HepG2 (cell line): Measurements from ENCODE around the gene VILL. TPM values are rescaled to one million over a fixed set of nuclear protein-coding genes. Genes with fewer than 3 reads are reported as not detected.
A peak's percentile ranks its signal among the peaks of the same experiment; 100 is the strongest.

Experiments
- ARID4A ChIP-seq: sonication (generic); formaldehyde crosslinking; IDR thresholded peaks from 2 replicates; pipeline ENCODE4 v1.5.0; 2020; ENCODE audit warnings: mild to moderate bottlenecking, missing genetic modification reagents, borderline replicate concordance
- BCLAF1 ChIP-seq: fragments of 450-650 bp; IDR thresholded peaks from 2 replicates; pipeline ENCODE4 v1.6.1; 2017; ENCODE audit warnings: mild to moderate bottlenecking
- GTF3A ChIP-seq: sonication (generic); formaldehyde crosslinking; conservative IDR thresholded peaks from 2 replicates; pipeline ENCODE4 v1.4.0; 2020; ENCODE audit warnings: mild to moderate bottlenecking, missing genetic modification reagents
- HNRNPH1 ChIP-seq: fragments of 200-400 bp; formaldehyde crosslinking; optimal IDR thresholded peaks from 2 replicates; pipeline ENCODE3; 2017; ENCODE audit warnings: mild to moderate bottlenecking, low read depth, low read length
- JUN ChIP-seq: sonication (generic); formaldehyde crosslinking; IDR thresholded peaks from 2 replicates; pipeline ENCODE4 v1.4.0; 2020; ENCODE audit warnings: mild to moderate bottlenecking, missing genetic modification reagents
- KAT2B ChIP-seq: fragments of 150-350 bp; IDR thresholded peaks from 2 replicates; pipeline ENCODE4 v1.6.1; 2014; ENCODE audit warnings: low read depth, low read length, borderline replicate concordance
- RELA ChIP-seq: sonication (generic); formaldehyde crosslinking; IDR thresholded peaks from 2 replicates; pipeline ENCODE4 v1.4.0; 2020; ENCODE audit warnings: missing genetic modification reagents
- RFX3 ChIP-seq: IDR thresholded peaks from 2 replicates; pipeline ENCODE4 v1.6.1; 2016; ENCODE audit warnings: missing biosample characterization, missing genetic modification reagents
- TOPORS ChIP-seq: sonication (generic); formaldehyde crosslinking; IDR thresholded peaks from 2 replicates; pipeline ENCODE4 v1.8.0; 2023; ENCODE audit warnings: mild to moderate bottlenecking, missing genetic modification reagents
- ZBTB33 ChIP-seq: sonication (generic); formaldehyde crosslinking; IDR thresholded peaks from 2 replicates; pipeline ENCODE4 v1.4.0; 2020; ENCODE audit warnings: missing genetic modification reagents
- ZMAT3 ChIP-seq: sonication (generic); formaldehyde crosslinking; conservative IDR thresholded peaks from 2 replicates; pipeline ENCODE4 v1.7.0; 2021; ENCODE audit warnings: missing genetic modification reagents
- ZNF281 ChIP-seq: sonication (generic); formaldehyde crosslinking; IDR thresholded peaks from 2 replicates; pipeline ENCODE4 v1.4.0; 2020; ENCODE audit warnings: missing genetic modification reagents, borderline replicate concordance
- ZNF44 ChIP-seq: sonication (generic); formaldehyde crosslinking; IDR thresholded peaks from 2 replicates; pipeline ENCODE4 v1.5.1; 2020; ENCODE audit warnings: mild to moderate bottlenecking, missing genetic modification reagents
- ZNF569 ChIP-seq: sonication (generic); formaldehyde crosslinking; IDR thresholded peaks from 2 replicates; pipeline ENCODE4 v1.5.0; 2020; ENCODE audit warnings: mild to moderate bottlenecking, missing genetic modification reagents, moderate library complexity, borderline replicate concordance
- ZNF724P ChIP-seq: sonication (generic); formaldehyde crosslinking; IDR thresholded peaks from 2 replicates; pipeline ENCODE4 v1.8.0; 2022; ENCODE audit warnings: missing genetic modification reagents, borderline replicate concordance
- ZSCAN9 ChIP-seq: IDR thresholded peaks from 2 replicates; pipeline ENCODE4 v1.6.1; 2016; ENCODE audit warnings: borderline replicate concordance
- polyA plus RNA-seq, 8 experiments: library from polyadenylated mRNA; depleted of rRNA in 3 of 8; stranded (reverse) in 7 of 8; unstranded in 1 of 8; fragments of >200 nt; fragmentation: Illumina TruSeq in 4 of 8; extraction: Trizol in 4 of 8; gene quantifications; 2 replicates each; pipeline versions ENCODE4 v1.2.1 to v1.2.3, GENCODE V29; 2011 to 2016; ENCODE audit warnings: low read depth in 4 of 8, missing spikeins in 1 of 8, mixed read lengths in 1 of 8; ENCODE audit not compliant: insufficient read depth in 1 of 8
- total RNA-seq, 5 experiments: library from RNA; depleted of rRNA; stranded (reverse); fragments of >200 nt; fragmentation: Illumina TruSeq; extraction: Trizol; gene quantifications; 2 replicates each; pipeline ENCODE4 v1.2.3, GENCODE V29; 2016; ENCODE audit warnings: low read depth in 1 of 5

VILL gene
- total and polyA plus RNA-seq, 2 of the 13 experiments (the other 11 are each of a cell fraction or from before 2014, with no cell fraction given) = 3.2 to 5.3 TPM

GRCh38 chr3:38005076-38006020 lies 14.8 kb downstream of the VILL start (continued):
- no peak for TF ChIP-seq TOPORS (CRISPR knock-in tag)
- TF ChIP-seq ZSCAN9 (CRISPR knock-in tag) = no peak
- no peak for TF ChIP-seq GTF3A
- no peak for TF ChIP-seq HNRNPH1
- 0 out of 2 replicates have a peak, but pooled peaks have one; percentile 24 for TF ChIP-seq ZNF569
- TF ChIP-seq ZNF44 (CRISPR knock-in tag) = no peak
- TF ChIP-seq ZNF724P (CRISPR knock-in tag) = no peak
- TF ChIP-seq RELA (CRISPR knock-in tag) = no peak
- TF ChIP-seq KAT2B = no peak
- 0 out of 2 replicates have a peak, but pooled peaks have one; percentile 17 for TF ChIP-seq JUN (CRISPR knock-in tag)
- no peak for TF ChIP-seq RFX3
- no peak for TF ChIP-seq ARID4A
- no peak for TF ChIP-seq ZNF281 (CRISPR knock-in tag)
- no peak for TF ChIP-seq ZBTB33 (CRISPR knock-in tag)
- no peak for TF ChIP-seq ZMAT3 (CRISPR knock-in tag)
- TF ChIP-seq BCLAF1 = no peak
